GM18511 (cell line): ENCODE results near the gene KCNS3.

Source experiments
- ATAC-seq: cut with Tn5 transposase; IDR thresholded peaks from one replicate; pipeline ENCODE4 v1.9.1; 2021; ENCODE audit warnings: mild to moderate bottlenecking, moderate library complexity; ENCODE audit not compliant: unreplicated experiment

KCNS3 gene, protein sequence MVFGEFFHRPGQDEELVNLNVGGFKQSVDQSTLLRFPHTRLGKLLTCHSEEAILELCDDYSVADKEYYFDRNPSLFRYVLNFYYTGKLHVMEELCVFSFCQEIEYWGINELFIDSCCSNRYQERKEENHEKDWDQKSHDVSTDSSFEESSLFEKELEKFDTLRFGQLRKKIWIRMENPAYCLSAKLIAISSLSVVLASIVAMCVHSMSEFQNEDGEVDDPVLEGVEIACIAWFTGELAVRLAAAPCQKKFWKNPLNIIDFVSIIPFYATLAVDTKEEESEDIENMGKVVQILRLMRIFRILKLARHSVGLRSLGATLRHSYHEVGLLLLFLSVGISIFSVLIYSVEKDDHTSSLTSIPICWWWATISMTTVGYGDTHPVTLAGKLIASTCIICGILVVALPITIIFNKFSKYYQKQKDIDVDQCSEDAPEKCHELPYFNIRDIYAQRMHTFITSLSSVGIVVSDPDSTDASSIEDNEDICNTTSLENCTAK

DNA sequence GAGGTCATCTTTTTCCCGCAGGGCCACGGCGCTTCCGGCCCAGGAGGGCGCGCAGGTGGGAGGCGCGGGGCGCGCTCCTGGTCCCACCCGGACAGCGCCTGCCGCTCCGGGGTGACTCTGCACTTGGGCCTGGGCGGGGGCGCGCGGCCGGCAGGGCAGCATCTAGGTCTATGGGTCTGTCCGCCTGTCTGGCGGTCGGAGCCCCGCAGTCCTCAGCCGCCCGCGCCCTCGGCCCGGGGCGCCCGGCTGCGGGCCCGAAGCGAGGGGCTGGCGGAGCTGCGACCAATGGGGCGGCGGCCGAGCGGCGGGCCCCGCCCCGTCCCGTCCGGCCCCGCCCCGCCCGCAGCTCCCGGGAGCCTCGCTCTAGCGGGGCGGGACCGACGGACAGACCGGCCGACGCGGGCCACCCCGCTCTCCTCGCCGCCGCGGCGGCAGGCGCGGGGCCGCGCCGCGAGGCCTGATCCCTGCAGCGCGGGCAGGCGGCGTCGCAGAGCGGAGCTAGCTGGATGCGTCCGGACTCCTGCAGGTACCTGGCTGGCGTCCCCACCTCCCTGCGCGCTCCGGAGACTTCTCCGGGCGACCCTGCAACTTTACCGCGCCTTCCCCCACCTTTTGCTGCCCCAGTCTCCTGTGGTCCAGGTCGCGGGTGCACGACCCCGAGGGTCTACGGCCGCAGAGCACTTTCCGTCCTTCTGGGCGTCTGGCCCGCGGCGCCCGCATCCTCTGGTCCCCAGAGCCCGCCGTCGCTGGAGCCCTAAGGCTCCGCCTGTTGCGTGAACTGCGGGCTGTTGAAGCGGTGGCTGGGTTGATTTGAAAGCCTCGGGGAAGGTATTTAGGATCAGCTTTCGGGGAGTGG lies at the start of gene KCNS3:
Gene KCNS3, plus strand, starts transcription at position 387 of the 856 bp plus-strand sequence. CDS start 52,342 bp downstream, outside the sequence.
- ATAC-seq = peak; percentile 78

DNA sequence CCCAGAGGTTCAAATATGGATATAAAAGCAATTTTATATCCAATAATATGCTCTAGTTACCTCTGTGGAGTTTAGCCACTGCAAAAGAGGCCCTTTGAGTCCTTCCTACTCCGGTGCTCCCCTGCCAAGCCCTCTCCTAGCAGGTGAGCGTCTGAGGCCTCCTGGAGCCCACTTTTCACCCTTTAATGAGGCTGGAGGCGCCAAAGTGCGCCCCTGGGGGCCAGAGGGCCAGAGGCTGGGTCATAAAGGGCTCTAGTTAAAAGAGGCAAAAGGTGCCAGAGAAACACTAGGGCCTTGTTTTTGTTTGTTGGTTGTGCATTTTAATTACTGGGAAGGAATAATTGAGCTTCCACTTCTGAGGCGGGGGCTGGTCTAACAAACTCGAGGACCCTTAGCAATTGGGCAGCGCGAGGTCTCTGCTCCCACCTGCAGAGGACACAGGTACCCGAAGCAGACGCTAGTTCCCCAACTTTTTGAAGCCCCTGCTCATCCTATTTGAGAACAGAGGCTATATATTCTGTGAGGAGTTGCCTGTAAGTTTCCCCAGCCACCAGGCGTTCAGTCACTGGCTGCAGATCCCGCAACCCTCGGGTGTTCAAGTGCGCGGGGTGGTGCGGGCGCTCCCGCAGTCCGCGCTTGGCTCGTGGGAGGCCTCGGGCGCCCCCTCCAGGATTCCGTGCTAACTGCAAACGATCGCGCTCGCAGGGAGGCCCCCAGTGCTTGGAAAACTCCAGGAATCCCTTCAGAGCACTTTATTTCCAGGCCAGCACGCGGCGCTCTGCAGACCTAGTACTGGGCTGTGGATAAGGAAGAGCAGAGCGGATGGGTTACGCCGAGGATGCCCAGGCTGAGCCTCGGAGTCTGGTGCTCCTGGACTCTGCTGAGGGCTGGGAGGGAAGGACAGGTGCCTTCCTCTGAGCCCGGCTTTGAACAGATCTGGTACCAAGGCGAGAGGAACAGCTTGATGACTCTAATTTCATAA lies 48.1 kb upstream of the KCNS3 start:
- ATAC-seq = peak; percentile 91

DNA sequence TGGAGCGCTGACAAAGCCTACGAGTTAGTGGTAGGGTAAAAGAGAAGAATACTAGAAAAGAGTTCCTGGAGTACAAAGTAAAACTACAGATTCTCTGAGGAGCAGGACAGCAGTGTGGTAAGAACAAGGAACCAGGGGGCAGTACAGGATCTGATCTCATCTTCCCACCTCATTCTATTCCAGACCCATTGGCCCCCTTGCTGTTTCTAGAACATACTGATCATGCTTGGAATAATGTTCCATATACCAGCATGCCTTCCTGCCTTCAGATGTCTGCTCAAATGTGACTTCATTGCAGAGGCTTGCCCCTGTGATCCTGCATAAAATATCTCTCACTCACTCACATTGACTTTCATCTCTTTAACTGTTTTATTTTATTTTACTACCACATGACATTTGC lies 43.0 kb upstream of the KCNS3 start:
- no peak for ATAC-seq

DNA sequence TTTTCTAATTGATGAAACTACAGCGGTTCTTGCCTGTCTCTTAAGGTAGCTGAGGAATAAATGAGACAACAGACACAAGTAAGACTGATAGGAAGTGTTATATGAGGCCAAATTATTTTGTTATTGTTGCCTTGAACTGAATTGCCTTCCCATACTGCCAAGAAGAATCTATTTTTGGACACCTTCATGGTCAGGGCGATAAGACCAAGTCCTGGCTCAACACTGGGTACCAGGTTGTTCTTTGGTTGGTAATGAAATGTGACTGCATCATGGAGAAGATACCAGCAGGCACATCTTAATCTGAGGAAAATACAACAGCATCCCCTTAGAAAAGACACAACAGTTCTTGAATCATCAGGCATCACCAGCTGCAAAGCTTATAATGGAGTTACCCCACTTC lies 38.5 kb upstream of the KCNS3 start:
- no peak for ATAC-seq

DNA sequence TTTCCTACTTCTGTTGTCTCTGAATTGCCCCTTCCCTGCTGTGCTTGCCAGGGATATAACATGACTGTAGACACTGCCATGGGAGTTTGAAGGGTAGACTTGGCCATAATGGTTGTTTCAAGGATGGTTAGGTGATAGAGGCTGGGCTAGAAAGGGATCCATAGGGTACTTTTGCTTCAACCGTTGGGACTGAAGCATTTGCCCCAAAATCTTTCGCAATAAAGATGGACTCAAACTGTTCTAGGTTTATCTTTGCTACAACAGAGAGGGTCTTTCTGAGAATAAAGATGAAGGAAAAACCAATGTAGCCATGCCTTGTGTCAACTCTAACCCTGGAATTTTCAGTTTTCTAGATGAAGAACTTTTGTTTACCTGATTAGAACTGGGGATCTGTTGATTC lies 35.0 kb upstream of the KCNS3 start:
- ATAC-seq = no peak

DNA sequence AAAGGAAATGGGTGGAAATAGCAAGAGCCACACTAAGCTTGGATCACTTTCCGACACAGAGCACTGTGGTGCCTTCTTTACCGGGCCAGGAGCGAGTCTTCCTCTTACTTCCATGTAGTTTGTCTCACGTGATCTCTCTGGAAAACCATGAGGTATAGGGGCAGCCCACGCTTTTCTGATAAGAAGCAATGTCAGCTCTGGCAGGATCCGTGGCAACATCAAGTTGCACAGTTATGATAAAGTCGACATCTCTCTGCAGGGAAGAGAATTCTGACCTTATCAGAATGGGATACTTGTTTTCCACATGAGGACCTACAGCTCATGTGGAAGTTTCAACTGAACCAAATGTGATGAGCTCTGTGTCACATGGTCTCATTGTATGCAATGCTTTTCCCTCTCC lies 32.7 kb upstream of the KCNS3 start:
- ATAC-seq = no peak

DNA sequence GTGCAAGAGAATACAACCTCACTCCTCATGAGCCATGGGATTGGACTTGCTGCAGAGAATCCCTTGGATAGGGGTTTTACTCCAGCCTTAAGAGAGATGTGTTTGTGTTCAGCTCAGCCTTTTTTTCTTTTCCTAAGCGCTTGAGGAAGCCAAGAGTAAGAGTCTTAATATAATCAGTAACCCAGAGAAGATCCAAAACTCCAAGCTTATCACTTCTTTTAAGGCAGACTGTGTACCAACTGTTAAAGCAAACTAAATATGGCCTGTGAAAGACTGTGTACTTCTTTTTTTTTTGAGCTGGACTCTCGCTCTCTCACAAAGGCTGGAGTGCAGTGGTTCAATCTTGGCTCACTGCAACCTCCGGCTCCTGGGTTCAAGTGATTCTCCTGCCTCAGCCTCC lies 31.8 kb upstream of the KCNS3 start:
- no peak for ATAC-seq

DNA sequence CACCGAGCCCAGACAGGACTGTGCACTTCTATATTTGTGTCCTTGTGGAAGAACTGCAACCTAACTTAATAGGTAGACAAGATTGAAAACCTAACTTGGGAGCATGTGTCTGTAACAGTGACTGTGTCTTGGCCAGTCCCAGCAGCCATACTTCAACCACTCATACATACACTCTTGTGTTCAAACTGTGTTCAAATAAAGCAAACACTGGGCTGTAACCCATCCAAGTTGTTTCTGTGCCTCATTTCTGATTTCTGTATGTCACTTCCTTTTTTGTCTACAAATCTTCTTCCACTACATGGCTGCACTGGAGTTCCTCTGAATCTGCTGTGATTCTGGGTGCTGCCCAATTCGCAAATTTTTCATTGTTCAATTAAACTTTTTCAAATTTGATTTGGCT lies 31.2 kb upstream of the KCNS3 start:
- ATAC-seq = no peak

DNA sequence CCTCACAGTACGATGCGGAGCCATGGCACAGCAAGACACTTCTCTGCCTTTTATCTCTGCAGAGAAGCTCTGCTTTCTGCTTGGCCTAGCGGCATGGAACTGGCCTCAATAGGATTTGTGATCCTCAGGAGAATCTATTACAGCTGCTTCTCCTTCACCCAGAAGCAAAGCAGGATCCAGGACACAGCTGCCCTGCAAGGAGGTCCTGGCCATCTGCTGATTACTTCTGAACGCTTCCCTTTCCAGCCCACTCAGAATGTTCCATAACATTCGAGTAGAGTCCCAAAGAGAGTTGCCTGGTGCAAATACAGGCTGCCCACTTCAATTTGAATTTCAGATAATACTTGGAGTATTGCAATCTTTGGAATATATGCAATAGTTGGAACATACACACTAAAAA lies 29.2 kb upstream of the KCNS3 start:
- no peak for ATAC-seq

DNA sequence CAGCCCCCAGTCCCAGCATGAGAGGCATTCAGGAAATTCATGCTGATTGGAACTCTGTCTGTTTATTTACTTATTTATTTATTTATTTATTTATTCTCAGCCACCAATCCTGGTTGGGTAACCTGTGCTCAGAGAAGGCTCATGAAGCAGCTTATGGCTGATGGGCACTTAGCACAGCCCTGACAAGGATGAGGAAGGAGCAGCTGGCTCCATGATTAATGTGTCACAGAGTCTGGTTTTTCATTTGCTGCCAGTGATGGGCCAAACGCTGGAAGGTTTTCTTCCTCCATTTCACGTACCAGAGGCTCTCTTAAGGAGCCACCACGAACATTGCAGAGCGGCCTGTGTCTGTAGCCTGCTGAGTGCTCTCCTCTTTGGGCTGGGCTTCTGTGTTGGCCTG lies 28.3 kb upstream of the KCNS3 start:
- no peak for ATAC-seq

DNA sequence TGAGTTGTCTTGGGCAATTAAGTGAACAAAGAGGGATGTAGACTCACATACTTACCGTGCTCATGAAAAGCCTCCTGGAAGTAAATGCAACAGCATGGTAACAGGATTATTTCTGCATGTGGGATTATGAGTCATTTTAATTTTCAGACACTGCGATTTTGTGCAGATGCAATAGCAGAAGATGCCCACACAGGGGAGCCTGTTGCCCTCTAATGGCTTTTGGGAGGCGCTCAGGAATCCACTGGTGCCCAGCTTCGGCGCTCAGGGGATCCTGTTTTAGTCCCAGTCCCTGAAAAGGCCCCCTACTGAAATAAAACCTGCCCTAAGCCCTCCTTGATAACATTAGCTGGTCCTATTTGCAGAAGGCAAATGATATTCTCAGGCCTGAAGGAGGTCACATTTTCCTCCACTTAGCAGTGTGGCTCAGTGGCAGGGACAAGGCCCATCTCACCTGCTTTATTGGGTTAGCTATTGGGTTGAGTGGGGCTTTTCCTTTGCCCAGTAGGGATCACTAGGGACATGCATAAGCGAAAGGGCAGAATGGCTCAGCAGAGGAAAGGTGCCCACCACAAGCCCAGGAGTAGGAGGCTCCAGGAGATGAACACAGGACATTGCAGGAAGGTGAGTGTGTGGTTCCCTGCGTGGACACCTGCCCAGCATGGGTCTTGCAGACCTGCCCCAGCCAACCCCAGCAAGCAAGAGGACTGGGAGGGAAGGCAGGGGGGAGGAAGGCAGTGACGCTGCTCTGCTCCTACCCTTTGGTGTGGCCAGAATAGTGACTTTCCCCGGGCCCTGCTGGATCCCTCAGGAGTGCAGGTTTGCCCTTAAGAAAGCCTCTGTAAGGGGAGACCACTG lies 26.5 kb upstream of the KCNS3 start:
- ATAC-seq = peak; percentile 82

DNA sequence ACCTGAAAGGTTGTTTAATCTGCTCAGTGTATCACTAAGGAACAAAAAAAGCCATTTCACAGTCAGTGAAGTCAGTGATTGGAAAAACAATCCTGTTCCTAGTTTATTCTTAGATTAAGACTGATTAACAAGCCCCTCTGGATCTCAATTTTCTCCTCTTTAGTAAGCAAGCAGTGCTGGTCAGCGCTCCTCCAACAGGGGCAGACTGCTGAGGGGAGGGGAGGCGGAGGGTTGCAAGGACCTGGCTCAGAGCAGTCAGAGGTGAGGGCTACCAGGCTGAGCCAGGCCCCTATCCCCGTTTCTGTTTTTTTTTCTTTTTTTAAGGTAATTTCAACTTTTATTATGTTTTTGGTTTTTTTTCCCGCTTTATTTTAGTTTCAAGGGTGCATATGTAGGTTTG lies 24.7 kb upstream of the KCNS3 start:
- ATAC-seq = no peak

DNA sequence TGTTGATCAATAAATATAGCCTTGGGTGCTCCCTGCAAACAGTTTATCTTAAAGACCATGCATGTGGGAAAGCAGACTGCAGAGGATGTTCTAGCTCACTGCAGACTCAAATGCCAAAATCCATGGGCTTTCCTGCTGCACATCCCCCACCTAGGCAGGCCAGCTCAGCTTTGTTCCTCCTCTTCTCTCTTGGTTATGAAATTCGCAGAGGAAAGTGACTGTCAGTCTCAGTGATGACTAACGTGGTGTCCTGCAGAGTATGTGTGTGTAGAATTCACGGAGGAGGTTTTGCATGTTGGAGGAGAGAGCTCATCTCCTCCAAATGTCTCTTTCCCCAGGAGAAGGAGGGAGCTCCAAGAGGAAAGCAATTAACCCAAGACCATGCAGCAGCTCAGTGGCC lies 21.4 kb upstream of the KCNS3 start:
- ATAC-seq = no peak

DNA sequence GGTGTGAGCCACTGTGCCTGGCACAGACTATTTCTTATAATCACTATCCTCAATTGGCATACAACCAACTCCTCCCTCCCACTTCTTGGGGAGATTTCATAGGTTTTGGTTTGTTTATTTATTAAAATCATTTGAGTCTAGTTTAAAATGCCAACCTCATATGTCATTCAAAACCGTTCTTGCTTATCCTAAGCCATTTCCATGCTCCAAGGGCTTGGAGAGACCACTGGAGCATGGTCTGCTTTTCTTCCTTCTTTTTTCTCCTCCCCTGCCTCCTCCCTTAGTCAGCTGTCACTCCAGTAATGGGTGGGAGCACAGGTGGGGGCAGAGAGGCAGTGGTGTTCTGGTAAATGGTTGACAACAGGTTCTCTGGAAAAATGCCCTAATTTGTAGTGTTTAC lies 20.4 kb upstream of the KCNS3 start:
- no peak for ATAC-seq

DNA sequence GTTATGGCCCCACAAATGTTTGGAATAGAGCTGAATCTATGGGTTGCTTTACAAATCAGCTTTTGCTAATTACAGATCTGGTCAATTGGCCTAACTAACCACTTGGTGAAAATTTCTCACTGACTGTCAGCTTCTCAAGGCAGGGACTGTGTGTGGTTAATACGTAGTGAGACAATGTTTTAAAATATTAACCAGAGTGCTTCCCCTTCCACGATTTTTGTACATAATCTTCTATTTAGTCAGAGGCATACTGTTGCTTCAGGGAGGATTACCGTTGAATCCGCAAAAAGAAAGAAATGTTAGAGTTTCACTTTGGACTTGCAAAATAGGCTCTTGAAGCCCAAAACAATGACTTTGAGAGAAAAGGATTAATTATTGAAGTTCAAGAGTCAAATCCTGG lies 14.9 kb upstream of the KCNS3 start:
- no peak for ATAC-seq

DNA sequence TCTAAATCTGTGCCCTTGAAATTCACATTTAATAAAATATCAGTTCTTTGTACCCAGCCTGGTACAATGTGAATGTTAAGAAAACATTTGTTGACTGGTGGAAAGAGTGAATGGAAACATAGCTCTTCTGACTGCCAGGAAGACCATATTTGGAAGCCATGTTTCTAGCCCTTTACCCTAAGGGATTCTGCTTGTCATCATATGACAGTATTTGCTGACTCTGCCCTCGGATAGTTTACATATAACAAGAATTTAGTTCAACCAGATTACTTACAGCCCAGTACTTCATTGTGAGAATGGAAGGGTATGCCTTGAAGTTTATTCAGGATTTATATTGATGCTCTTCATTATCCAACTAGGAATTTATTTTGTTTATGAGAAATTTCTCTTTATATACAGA lies 13.8 kb upstream of the KCNS3 start:
- ATAC-seq = no peak

DNA sequence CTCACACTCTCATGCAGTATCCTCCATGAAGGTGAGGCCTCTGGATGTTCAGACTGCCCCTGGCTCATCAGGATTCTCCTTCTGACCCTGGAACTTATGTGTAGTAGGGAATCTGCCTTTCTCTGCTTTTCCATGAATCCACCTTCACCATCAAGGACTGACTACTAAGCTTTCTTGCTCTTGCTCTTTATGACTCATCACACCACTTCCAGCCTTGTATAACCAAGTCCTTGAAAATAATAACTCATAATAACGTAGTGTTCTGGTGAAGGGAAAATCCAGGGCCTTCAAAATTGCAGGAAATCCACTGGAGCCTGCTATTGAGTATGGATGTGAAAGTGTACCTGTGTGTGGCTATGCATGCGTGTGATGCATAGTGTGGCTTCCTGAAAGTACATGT lies 11.3 kb upstream of the KCNS3 start:
- no peak for ATAC-seq

DNA sequence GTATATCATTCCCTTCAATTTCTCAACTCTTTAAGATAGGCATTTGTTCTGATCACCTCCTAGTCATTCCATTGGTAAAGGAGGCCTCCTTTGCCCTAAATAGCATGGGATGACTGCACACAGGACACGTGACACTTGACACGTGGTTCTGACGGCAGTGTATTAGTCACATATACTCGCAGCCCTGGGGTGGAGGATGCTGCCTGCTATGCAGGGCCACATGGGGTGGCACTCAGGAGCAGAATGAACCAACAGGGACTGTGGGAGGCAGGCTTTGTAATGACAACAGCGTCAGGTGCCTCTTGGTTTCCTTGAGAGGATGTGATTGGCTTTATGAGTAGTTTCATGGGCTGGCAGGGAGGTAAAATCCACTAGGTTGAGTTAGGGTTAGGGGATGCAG lies 9.3 kb upstream of the KCNS3 start:
- no peak for ATAC-seq

DNA sequence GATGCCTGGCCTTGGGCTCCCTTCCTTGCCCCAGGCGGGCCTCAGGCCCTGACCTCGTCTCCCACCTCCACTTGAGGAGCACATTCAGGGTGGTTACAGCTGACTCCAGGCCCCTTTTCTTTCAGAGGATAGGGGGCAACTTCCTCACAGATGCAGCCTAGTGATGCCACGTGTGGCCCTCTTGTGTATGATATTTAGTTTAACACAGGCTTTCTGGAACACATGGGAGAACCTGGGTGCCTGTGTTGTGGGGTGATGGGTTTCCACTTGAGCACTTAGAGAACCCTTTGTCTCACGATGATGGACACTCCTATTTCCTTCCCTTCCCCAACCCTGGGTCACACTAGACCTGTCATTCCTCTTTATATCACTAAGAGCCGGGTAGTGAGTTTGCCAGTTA lies 6.8 kb upstream of the KCNS3 start:
- ATAC-seq = no peak

DNA sequence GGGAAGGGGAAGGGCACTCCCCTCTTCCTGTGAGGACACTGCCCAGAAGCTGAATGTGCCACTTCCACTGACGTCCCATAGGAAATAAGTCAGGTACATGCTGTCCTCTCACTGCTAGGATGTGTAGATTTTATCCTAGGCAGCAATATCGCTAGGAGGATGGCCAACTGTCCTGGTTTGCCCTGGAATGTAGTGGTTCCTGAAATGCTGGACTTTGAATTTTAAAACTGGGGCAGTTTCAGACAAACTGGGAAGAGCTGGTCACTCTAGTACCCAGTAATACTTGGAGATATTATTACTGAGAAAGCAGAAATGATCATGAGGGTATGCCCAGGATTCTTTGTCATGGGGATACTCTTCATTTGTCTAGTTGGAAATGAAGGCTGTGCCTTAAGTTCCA lies 5.4 kb upstream of the KCNS3 start:
- no peak for ATAC-seq
